Caco-2 (cell line): Measurements from ENCODE around the gene KRTAP3-2. TPM values are rescaled to one million over a fixed set of nuclear protein-coding genes. Genes with fewer than 3 reads are reported as not detected.

Experiments
- BruUV-seq: library from RNA; stranded (reverse); fragments of 400-500 nt; replicated peaks from 2 replicates; lab custom pipeline; 2021; lab: Mats Ljungman, UMichigan
- CTCF ChIA-PET: fragments of 300-600 bp; sonication (Branson Sonifier 250); formaldehyde crosslinking; loops from one replicate; lab custom pipeline; 2022; ENCODE audit warnings: antibody characterized with exemption; lab: Charles Lee
- POLR2A ChIA-PET: fragments of 300-600 bp; sonication (Branson Sonifier 250); formaldehyde crosslinking; loops from one replicate; lab custom pipeline; 2022; ENCODE audit warnings: antibody characterized with exemption; lab: Charles Lee
- DNase-seq, 2 experiments: peaks; one replicate each; pipeline versions ENCODE4 v3.0.0 to v3.0.0-alpha.2; 2020 to 2022
- H3K27me3 ChIP-seq: replicated peaks from 2 replicates; pipeline ENCODE4 v1.6.0; 2011; ENCODE audit warnings: low read length; ENCODE audit not compliant: control insufficient read depth, insufficient read depth
- H3K36me3 ChIP-seq: 2 replicates; pipeline ENCODE4 v1.5.1; 2011; ENCODE audit warnings: low read length; ENCODE audit not compliant: control insufficient read depth, insufficient read depth
- H3K4me1 ChIP-seq: fragments of 250-450 bp; sonication (Bioruptor Pico); 2 replicates; pipeline ENCODE4 v1.5.1; 2020; ENCODE audit warnings: mild to moderate bottlenecking
- H3K4me3 ChIP-seq: 2 replicates; pipeline ENCODE4 v1.5.1; 2011; ENCODE audit warnings: low read depth, mild to moderate bottlenecking, control low read depth, low read length
- H3K9me3 ChIP-seq: fragments of 250-450 bp; sonication (Bioruptor Pico); 2 replicates; pipeline ENCODE4 v1.5.1; 2020; ENCODE audit warnings: mild to moderate bottlenecking, moderate library complexity
- H3K27ac Mint-ChIP-seq: one replicate; pipeline ENCODE4 v1.8.0; 2022; ENCODE audit warnings: mixed read lengths; ENCODE audit not compliant: unreplicated experiment
- H3K27me3 Mint-ChIP-seq: one replicate; pipeline ENCODE4 v1.8.0; 2022; ENCODE audit warnings: mixed read lengths; ENCODE audit not compliant: insufficient read depth, unreplicated experiment
- H3K36me3 Mint-ChIP-seq: one replicate; pipeline ENCODE4 v1.8.0; 2022; ENCODE audit warnings: mild to moderate bottlenecking, mixed read lengths; ENCODE audit not compliant: insufficient read depth, unreplicated experiment
- H3K4me1 Mint-ChIP-seq: one replicate; pipeline ENCODE4 v1.8.0; 2022; ENCODE audit warnings: low read depth, mixed read lengths; ENCODE audit not compliant: unreplicated experiment
- H3K4me3 Mint-ChIP-seq: one replicate; pipeline ENCODE4 v1.8.0; 2022; ENCODE audit warnings: mild to moderate bottlenecking, moderate library complexity, mixed read lengths; ENCODE audit not compliant: unreplicated experiment
- H3K9me3 Mint-ChIP-seq: one replicate; pipeline ENCODE4 v1.8.0; 2022; ENCODE audit warnings: mixed read lengths; ENCODE audit not compliant: unreplicated experiment
- CTCF ChIP-seq, 2 experiments: fragments of 200-600 bp in 1 of 2; IDR thresholded peaks; 1 replicate in 1 of 2; 2 replicates in 1 of 2; pipeline versions ENCODE4 v1.5.1 to v1.8.0; 2011 to 2022; ENCODE audit warnings: antibody characterized with exemption in 1 of 2, control low read depth in 1 of 2, inconsistent platforms in 1 of 2, low read depth in 1 of 2, low read length in 1 of 2, mild to moderate bottlenecking in 1 of 2, moderate library complexity in 1 of 2; ENCODE audit not compliant: insufficient read depth in 1 of 2, severe bottlenecking in 1 of 2, unreplicated experiment in 1 of 2
- intact Hi-C: fragments of 100-400 bp; cut with micrococcal nuclease; formaldehyde crosslinking; loops from one replicate; pipeline ENCODE4 v1.10.0; 2022; ENCODE audit not compliant: unreplicated experiment
- total RNA-seq: library from RNA; stranded (reverse); gene quantifications from 2 replicates; pipeline ENCODE4 v1.2.3, GENCODE V29; 2022

Gene KRTAP3-2
- total RNA-seq, 1 experiment from 2014 or later, result not detected

- H3K36me3 ChIP-seq, result no peaks in the 10 kb centered on the region
- no peaks in the 10 kb centered on the region for H3K27me3 ChIP-seq
- H3K4me1 ChIP-seq, result peaks cover 82% of the 10 kb centered on the region
- peaks cover 69% of the 10 kb centered on the region for H3K4me1 Mint-ChIP-seq
- peaks cover 6% of the 10 kb centered on the region for H3K36me3 Mint-ChIP-seq
- CTCF ChIA-PET, result interaction anchor here (1.0 kb wide), 1 partner anchor 35 kb away, joined by 5 read pairs; no protein-coding TSS in a partner anchor
- no peak overlapping the region for H3K4me3 ChIP-seq
- no peaks in the 10 kb centered on the region for H3K9me3 ChIP-seq
- POLR2A ChIA-PET, result no interaction called here
- intact Hi-C loops, result no loop called here
- no peak overlapping the region for H3K4me3 Mint-ChIP-seq
- no peaks in the 10 kb centered on the region for H3K27me3 Mint-ChIP-seq
- BruUV-seq, result no TSS peak
- H3K9me3 Mint-ChIP-seq, result no peaks in the 10 kb centered on the region
- H3K27ac Mint-ChIP-seq, result peak overlapping the region; percentile 44
- no peak for DNase-seq
- no peak for TF ChIP-seq CTCF (IDR thresholded peaks at IDR 0.05; ENCODE audit: insufficient read depth in 1 of 2, low read depth in 1 of 2, low read length in 1 of 2, severe bottlenecking in 1 of 2, unreplicated experiment in 1 of 2)
Observed at GRCh38 chr17:40952661-40953060, 47.0 kb downstream of the KRTAP3-2 start.

GRCh38 chr17:40952154-40952553 lies 47.6 kb downstream of the KRTAP3-2 start:
- Mint-ChIP-seq H3K27ac (peak overlapping the region; percentile 44), H3K4me1 (peaks cover 64% of the 10 kb centered on the region), H3K36me3 (peaks cover 6% of the 10 kb centered on the region), H3K27me3 (no peaks in the 10 kb centered on the region), H3K4me3 (no peak overlapping the region), H3K9me3 (no peaks in the 10 kb centered on the region)
- CTCF ChIA-PET, result no interaction called here
- POLR2A ChIA-PET, result no interaction called here
- Histone ChIP-seq H3K4me1 (peaks cover 77% of the 10 kb centered on the region), H3K4me3 (no peak overlapping the region), H3K36me3 (no peaks in the 10 kb centered on the region), H3K9me3 (no peaks in the 10 kb centered on the region), H3K27me3 (no peaks in the 10 kb centered on the region)
- no peak for DNase-seq
- BruUV-seq, result no TSS peak
- intact Hi-C loops, result no loop called here
- no peak for TF ChIP-seq CTCF (IDR thresholded peaks at IDR 0.05; ENCODE audit: insufficient read depth in 1 of 2, low read depth in 1 of 2, low read length in 1 of 2, severe bottlenecking in 1 of 2, unreplicated experiment in 1 of 2)

- Mint-ChIP-seq H3K4me1 (peaks cover 56% of the 10 kb centered on the region), H3K9me3 (no peaks in the 10 kb centered on the region), H3K27ac (no peak overlapping the region), H3K27me3 (no peaks in the 10 kb centered on the region), H3K4me3 (no peak overlapping the region), H3K36me3 (no peaks in the 10 kb centered on the region)
- intact Hi-C loops, result no loop called here
- no peaks in the 10 kb centered on the region for H3K9me3 ChIP-seq
- BruUV-seq, result no TSS peak
- TF ChIP-seq CTCF (IDR thresholded peaks at IDR 0.05; ENCODE audit: insufficient read depth in 1 of 2, low read depth in 1 of 2, low read length in 1 of 2, severe bottlenecking in 1 of 2, unreplicated experiment in 1 of 2), result no peak
- ChIA-PET POLR2A (no interaction called here), CTCF (no interaction called here)
- no peak for DNase-seq
- no peak overlapping the region for H3K4me3 ChIP-seq
- no peaks in the 10 kb centered on the region for H3K36me3 ChIP-seq
- peaks cover 72% of the 10 kb centered on the region for H3K4me1 ChIP-seq
- no peaks in the 10 kb centered on the region for H3K27me3 ChIP-seq
Observed at GRCh38 chr17:40951011-40951622, 48.6 kb downstream of the KRTAP3-2 start.
